Transverse colon (tissue), 4 donors: ENCODE data around the gene CYP46A1. TPM values are rescaled to one million over a fixed set of nuclear protein-coding genes. Genes with fewer than 3 reads are reported as not detected.

Experiments used
- DNase-seq: peaks from one replicate; pipeline ENCODE4 v3.0.0-alpha.2; 2019
- H3K27ac ChIP-seq, 4 donors: fragments of 200-600 bp; sonication (generic); 2 replicates each; pipeline ENCODE4 v1.5.1; 2016 to 2018; ENCODE audit warnings: inconsistent platforms in 4 of 4
- H3K27me3 ChIP-seq: fragments of 200-600 bp; sonication (generic); 2 replicates; pipeline ENCODE4 v1.5.1; 2017; ENCODE audit warnings: inconsistent platforms
- H3K36me3 ChIP-seq, 4 donors: fragments of 200-600 bp; sonication (generic); 2 replicates each; pipeline ENCODE4 v1.5.1; 2017 to 2019; ENCODE audit warnings: inconsistent platforms in 4 of 4
- H3K4me1 ChIP-seq, 4 donors: fragments of 200-600 bp; sonication (generic); 2 replicates each; pipeline ENCODE4 v1.5.1; 2017 to 2020; ENCODE audit warnings: inconsistent platforms in 4 of 4
- H3K4me3 ChIP-seq, 4 donors: fragments of 200-600 bp; sonication (generic); 1 replicate in 1 of 4; 2 replicates in 3 of 4; pipeline versions ENCODE4 v1.5.1 to v1.6.1; 2017 to 2019; ENCODE audit warnings: inconsistent platforms in 4 of 4
- H3K9me3 ChIP-seq, 2 donors: fragments of 200-600 bp; sonication (generic); 2 replicates each; pipeline ENCODE4 v1.5.1; 2017 to 2019; ENCODE audit warnings: inconsistent platforms in 2 of 2
- CTCF ChIP-seq, 5 experiments: fragments of 200-600 bp in 3 of 5; fragments of 450-650 bp in 2 of 5; sonication (generic) in 3 of 5; IDR thresholded peaks; 1 replicate in 2 of 5; 2 replicates in 3 of 5; pipeline ENCODE4 v1.5.1; 2016 to 2017; ENCODE audit warnings: antibody characterized with exemption in 5 of 5, inconsistent platforms in 3 of 5, mild to moderate bottlenecking in 2 of 5, moderate library complexity in 1 of 5
- EP300 ChIP-seq: sonication (generic); formaldehyde crosslinking; IDR thresholded peaks from one replicate; pipeline ENCODE4 v1.6.1; 2017; ENCODE audit warnings: antibody characterized with exemption, low read depth
- POLR2A ChIP-seq: fragments of 450-650 bp; IDR thresholded peaks from one replicate; pipeline ENCODE4 v1.6.1; 2016; ENCODE audit warnings: antibody characterized with exemption, mild to moderate bottlenecking, moderate library complexity
- POLR2AphosphoS5 ChIP-seq, 3 donors: sonication (generic); formaldehyde crosslinking; IDR thresholded peaks; one replicate each; pipeline ENCODE4 v1.6.1; 2016; ENCODE audit warnings: antibody characterized with exemption in 3 of 3
- WGBS, 2 donors: methylation state at CpG; one replicate each; pipeline ENCODE4 v1.1.5; 2018; ENCODE audit warnings: low coverage in 1 of 2; 5-methylcytosine and 5-hydroxymethylcytosine counted together
- in situ Hi-C, 4 donors: fragments of 200-750 bp; cut with MboI; loops; one replicate each; pipeline versions ENCODE4 v1.15.0 to v1.15.1; 2017; ENCODE audit warnings: low sequenced_read_pairs in 3 of 4, low pct_ligation_motif_present in 1 of 4, low pct_unique_long_range_greater_than_20kb in 1 of 4
- intact Hi-C: fragments of 100-400 bp; cut with DNase I; formaldehyde crosslinking; loops from one replicate; pipeline ENCODE4 v1.15.1; 2023; ENCODE audit warnings: low total_unique reads
- total RNA-seq, 4 donors: library from RNA; depleted of rRNA; stranded (reverse); fragments of >200 nt; gene quantifications; one replicate each; pipeline ENCODE4 v1.1.0, GENCODE V29; 2016

CYP46A1 gene
- total RNA-seq, 4 donors from 2014 or later = 0.27 to 0.75 (median 0.52) TPM

GRCh38 chr14:99677231-99678140, 6.6 kb upstream of the CYP46A1 start:
- Histone ChIP-seq H3K4me3 (no peak overlapping the region), H3K9me3 (no peaks in the 10 kb centered on the region), H3K36me3 (no peaks in the 10 kb centered on the region), H3K27ac (no peak overlapping the region), H3K27me3 (peaks cover 4% of the 10 kb centered on the region), H3K4me1 (peaks cover 0 to 2% (median 0%) of the 10 kb centered on the region in 4 donors)
- intact Hi-C loops = no loop called here
- no peak for TF ChIP-seq POLR2A
- no peak for TF ChIP-seq CTCF (IDR thresholded peaks at IDR 0.05)
- TF ChIP-seq POLR2AphosphoS5 (IDR thresholded peaks at IDR 0.05) = no peak
- TF ChIP-seq EP300 = no peak
- peak; percentile 1 for DNase-seq
- WGBS, 2 donors = 80% methylated on average over 13 of the region's 16 CpGs; no CpG with 5 or more reads in 1 of the 2 donors
- in situ Hi-C loops = no loop called here

- Histone ChIP-seq H3K9me3 (no peaks in the 10 kb centered on the region), H3K27ac (no peak overlapping the region), H3K36me3 (no peaks in the 10 kb centered on the region), H3K27me3 (peaks cover 4% of the 10 kb centered on the region), H3K4me3 (no peak overlapping the region), H3K4me1 (peaks cover 5 to 7% (median 7%) of the 10 kb centered on the region in 4 donors)
- no peak for DNase-seq
- no peak for TF ChIP-seq CTCF (IDR thresholded peaks at IDR 0.05)
- TF ChIP-seq POLR2AphosphoS5 (IDR thresholded peaks at IDR 0.05) = no peak
- TF ChIP-seq EP300 = no peak
- TF ChIP-seq POLR2A = no peak
- intact Hi-C loops = no loop called here
- 91 to 93% methylated on average over 4 to 6 of the region's 6 CpGs for WGBS, 2 donors
- in situ Hi-C loops = no loop called here
These were observed 5.9 kb upstream of the CYP46A1 start for GRCh38 chr14:99678198-99678597.

- Histone ChIP-seq H3K9me3 (no peaks in the 10 kb centered on the region), H3K4me3 (no peak overlapping the region), H3K27ac (no peak overlapping the region), H3K4me1 (peaks cover 7 to 11% (median 9%) of the 10 kb centered on the region in 4 donors), H3K36me3 (no peaks in the 10 kb centered on the region), H3K27me3 (peaks cover 4% of the 10 kb centered on the region)
- TF ChIP-seq POLR2A (no peak), CTCF (IDR thresholded peaks at IDR 0.05) (no peak), EP300 (no peak), POLR2AphosphoS5 (IDR thresholded peaks at IDR 0.05) (no peak)
- 87% methylated on average over 2 of the region's 2 CpGs; no CpG with 5 or more reads in 1 of the 2 donors for WGBS, 2 donors
- in situ Hi-C loops = no loop called here
- no peak for DNase-seq
- intact Hi-C loops = no loop called here
These were observed 5.0 kb upstream of the CYP46A1 start for GRCh38 chr14:99679111-99679510.

- H3K9me3 ChIP-seq = no peaks in the 10 kb centered on the region
- no peaks in the 10 kb centered on the region for H3K36me3 ChIP-seq
- 78% methylated on average over 4 to 8 of the region's 8 CpGs for WGBS, 2 donors
- TF ChIP-seq CTCF (IDR thresholded peaks at IDR 0.05) (no peak), POLR2AphosphoS5 (IDR thresholded peaks at IDR 0.05) (no peak), EP300 (no peak), POLR2A (no peak)
- peaks cover 9 to 14% (median 12%) of the 10 kb centered on the region in 4 donors for H3K4me1 ChIP-seq
- no peak overlapping the region for H3K27ac ChIP-seq
- peaks cover 6% of the 10 kb centered on the region for H3K27me3 ChIP-seq
- DNase-seq = no peak
- no peak overlapping the region for H3K4me3 ChIP-seq
- intact Hi-C loops = no loop called here
- in situ Hi-C loops = no loop called here
These were observed 4.6 kb upstream of the CYP46A1 start for GRCh38 chr14:99679543-99679942.
